BLaER1 (cell line): Measurements from ENCODE around the gene IRAG1.
"Not testable (repeated sequence)": the region's sequence is repeated elsewhere in the genome, so short reads cannot be mapped to it uniquely, and the experiment has no call there.

Source experiments
- H3K27ac ChIP-seq: shearing (Covaris generic); formaldehyde crosslinking; 2 replicates; pipeline ENCODE4 v1.8.1; 2022
- H3K27me3 ChIP-seq: shearing (Covaris generic); formaldehyde crosslinking; 2 replicates; pipeline ENCODE4 v1.8.1; 2022
- H3K36me3 ChIP-seq: shearing (Covaris generic); formaldehyde crosslinking; 2 replicates; pipeline ENCODE4 v1.8.1; 2022
- H3K4me1 ChIP-seq: shearing (Covaris generic); formaldehyde crosslinking; 2 replicates; pipeline ENCODE4 v1.8.1; 2022
- H3K4me2 ChIP-seq: shearing (Covaris generic); formaldehyde crosslinking; 2 replicates; pipeline ENCODE4 v1.8.1; 2022
- H3K4me3 ChIP-seq: shearing (Covaris generic); formaldehyde crosslinking; 2 replicates; pipeline ENCODE4 v1.8.1; 2022
- H3K9ac ChIP-seq: shearing (Covaris generic); formaldehyde crosslinking; 2 replicates; pipeline ENCODE4 v1.8.1; 2022
- H3K9me3 ChIP-seq: shearing (Covaris generic); formaldehyde crosslinking; 2 replicates; pipeline ENCODE4 v1.8.1; 2022
- H4K20me1 ChIP-seq: shearing (Covaris generic); formaldehyde crosslinking; 2 replicates; pipeline ENCODE4 v1.8.1; 2022
- Cebpa-rat ChIP-seq: shearing (Covaris generic); IDR thresholded peaks from 2 replicates; pipeline ENCODE4 v1.8.1; 2022

IRAG1 gene

DNA sequence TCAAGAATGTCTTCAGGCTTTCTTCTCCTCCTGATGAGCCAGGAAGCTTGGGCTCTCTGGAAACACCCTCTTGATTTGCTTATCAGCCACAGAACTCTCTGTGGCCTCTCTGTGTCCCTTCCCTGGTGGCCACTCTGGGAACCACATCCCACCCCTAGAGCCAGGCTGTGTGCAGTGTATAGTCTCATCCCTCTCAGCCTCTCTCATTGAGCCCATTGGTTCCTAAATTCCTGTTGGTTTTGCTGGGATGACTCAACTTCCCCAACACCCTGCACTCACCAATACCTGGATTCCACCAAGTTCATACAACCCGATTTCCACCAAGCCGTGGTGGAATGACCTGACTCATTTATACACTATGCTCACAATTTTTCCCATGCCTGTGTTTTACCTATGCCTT, 5.2 kb downstream of the IRAG1 start:
- no peaks in the 10 kb centered on the region for H3K9me3 ChIP-seq
- no peaks in the 10 kb centered on the region for H3K36me3 ChIP-seq
- H3K4me1 ChIP-seq, result peaks cover 7% of the 10 kb centered on the region; the same call in 1 of the 2 replicates
- H3K4me2 ChIP-seq, result no peak overlapping the region
- no peak overlapping the region for H3K9ac ChIP-seq
- no peaks in the 10 kb centered on the region for H3K27me3 ChIP-seq
- no peak overlapping the region for H3K27ac ChIP-seq
- H3K4me3 ChIP-seq, result no peak overlapping the region
- TF ChIP-seq Cebpa-rat, result no peak
- no peaks in the 10 kb centered on the region for H4K20me1 ChIP-seq

DNA sequence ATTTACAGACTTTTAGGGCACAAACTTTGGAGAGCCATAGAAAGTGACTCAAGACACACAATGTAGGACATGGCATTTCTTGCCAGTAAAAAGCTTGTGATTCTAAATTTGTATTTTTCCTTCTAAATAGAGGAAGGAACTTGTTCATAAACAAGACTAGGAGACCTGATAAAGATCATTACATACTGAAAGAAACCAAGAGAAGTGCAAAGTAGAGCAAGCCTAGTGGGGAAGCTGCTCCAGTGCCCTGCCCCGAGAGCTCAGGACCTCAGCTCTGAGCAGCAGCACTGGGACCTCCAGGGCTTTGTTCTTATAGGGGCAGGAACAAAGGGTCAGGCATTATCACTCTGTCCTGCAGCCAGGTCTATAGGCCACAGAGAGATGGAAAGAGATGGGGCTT, 7.2 kb downstream of the IRAG1 start:
- H3K9ac ChIP-seq, result no peak overlapping the region
- no peak overlapping the region for H3K4me2 ChIP-seq
- no peaks in the 10 kb centered on the region for H4K20me1 ChIP-seq
- peaks cover 7% of the 10 kb centered on the region; the same call in 1 of the 2 replicates for H3K4me1 ChIP-seq
- H3K4me3 ChIP-seq, result no peak overlapping the region
- no peak overlapping the region for H3K27ac ChIP-seq
- H3K9me3 ChIP-seq, result no peaks in the 10 kb centered on the region
- H3K27me3 ChIP-seq, result no peaks in the 10 kb centered on the region
- H3K36me3 ChIP-seq, result no peaks in the 10 kb centered on the region
- TF ChIP-seq Cebpa-rat, result no peak

DNA sequence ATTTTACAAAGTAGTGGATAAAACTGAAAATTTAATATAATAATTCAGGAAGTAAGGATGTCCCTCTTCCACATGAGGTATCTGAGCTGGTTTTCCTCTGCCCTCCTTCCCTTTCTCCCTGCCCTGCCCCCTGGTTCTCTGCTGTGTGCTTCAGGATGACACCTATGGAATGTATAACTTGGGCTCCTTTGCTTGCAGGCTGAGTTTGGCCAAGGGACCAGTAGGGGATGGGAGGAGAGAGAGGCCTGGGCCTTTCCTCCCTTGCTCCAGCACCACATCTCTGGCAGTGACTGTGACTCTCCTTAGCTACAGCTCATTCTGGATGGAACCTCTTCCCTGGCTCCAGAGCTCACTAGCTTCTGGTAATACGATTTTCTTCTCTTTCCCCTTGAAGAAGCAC, 10.1 kb downstream of the IRAG1 start:
- Histone ChIP-seq H3K36me3 (no peaks in the 10 kb centered on the region), H3K27me3 (no peaks in the 10 kb centered on the region), H3K4me3 (no peak overlapping the region), H3K4me2 (no peak overlapping the region), H3K9me3 (no peaks in the 10 kb centered on the region), H3K27ac (no peak overlapping the region), H3K4me1 (peaks cover 7% of the 10 kb centered on the region; the same call in 1 of the 2 replicates), H4K20me1 (no peaks in the 10 kb centered on the region), H3K9ac (no peak overlapping the region)
- no peak for TF ChIP-seq Cebpa-rat

DNA sequence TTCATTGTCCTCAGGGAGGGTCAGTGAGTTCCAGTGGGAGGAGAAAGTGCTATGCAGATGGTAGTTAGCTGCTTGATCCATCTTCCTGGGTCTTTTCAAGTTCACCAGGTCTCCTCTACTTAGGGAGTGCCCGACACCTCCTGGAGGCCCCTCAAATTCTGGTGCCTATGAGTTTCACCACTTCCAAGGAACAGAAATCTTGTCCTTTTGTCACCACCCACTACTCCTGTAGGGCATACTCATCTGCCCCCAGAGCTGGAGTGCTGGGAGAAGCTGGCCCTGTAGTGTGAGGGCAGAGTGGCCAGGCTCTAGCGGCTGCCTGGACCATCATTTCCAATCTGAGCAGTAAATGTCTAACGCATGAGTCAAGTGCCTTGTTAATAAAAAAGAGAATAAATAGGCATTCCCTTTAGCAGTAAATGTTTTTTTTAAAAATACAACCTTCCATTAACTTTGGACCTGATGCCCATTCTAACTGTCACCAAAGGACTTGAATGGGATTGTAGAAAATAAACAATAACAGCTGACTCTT, 12.5 kb downstream of the IRAG1 start:
- no peak for TF ChIP-seq Cebpa-rat

DNA sequence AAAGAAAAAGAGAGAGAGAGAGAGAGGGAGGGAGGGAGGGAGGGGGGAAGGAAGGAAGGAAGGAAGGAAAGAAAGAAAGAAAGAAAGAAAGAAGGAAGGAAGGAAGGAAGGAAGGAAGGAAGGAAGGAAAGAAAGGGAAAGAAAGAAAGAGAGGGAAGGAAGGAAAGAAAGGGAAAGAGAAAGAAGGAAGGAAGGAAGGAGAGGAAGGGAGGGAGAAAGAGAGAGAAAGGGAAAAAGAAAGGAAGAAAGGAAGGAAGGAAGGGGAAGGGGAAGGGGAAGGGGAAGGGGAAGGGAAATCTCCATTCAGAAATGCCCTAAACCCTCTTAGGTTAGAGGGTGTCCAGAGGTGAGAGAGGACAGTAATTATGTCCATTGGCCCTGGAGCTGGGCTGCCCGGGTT, 13.3 kb downstream of the IRAG1 start:
- not testable (repeated sequence) for H3K4me3 ChIP-seq, H3K4me2 ChIP-seq, H3K36me3 ChIP-seq, H3K27ac ChIP-seq, H4K20me1 ChIP-seq, H3K9me3 ChIP-seq, H3K27me3 ChIP-seq, H3K9ac ChIP-seq, H3K4me1 ChIP-seq

More for the DNA sequence above, 12.5 kb downstream of the IRAG1 start:
- Histone ChIP-seq H3K9ac (no peak overlapping the region), H3K4me1 (no peaks in the 10 kb centered on the region), H3K27ac (no peak overlapping the region), H3K4me2 (no peak overlapping the region), H3K36me3 (no peaks in the 10 kb centered on the region), H4K20me1 (no peaks in the 10 kb centered on the region), H3K27me3 (no peaks in the 10 kb centered on the region), H3K4me3 (no peak overlapping the region), H3K9me3 (no peaks in the 10 kb centered on the region)

DNA sequence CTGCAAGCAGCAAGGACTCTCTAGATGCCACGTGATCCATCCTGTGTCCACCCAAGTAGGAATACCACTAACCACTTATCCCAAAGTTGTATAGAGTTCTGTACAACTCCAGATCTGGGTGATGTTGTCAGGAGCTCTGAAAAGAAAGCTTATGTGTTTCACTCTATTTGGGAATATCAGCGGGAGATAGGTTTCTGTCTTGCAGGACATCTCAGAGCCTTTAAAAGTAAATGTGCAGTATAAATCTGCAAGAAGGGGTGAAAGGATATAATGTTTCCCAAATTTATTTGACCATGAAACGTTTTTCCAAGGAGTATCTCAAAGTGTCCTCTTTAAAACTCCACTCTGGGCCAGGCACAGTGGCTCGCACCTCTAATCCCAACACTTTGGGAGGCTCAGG, 13.9 kb downstream of the IRAG1 start:
- Histone ChIP-seq H3K9ac (no peak overlapping the region), H3K27me3 (no peaks in the 10 kb centered on the region), H3K4me2 (no peak overlapping the region), H3K9me3 (no peaks in the 10 kb centered on the region), H3K36me3 (no peaks in the 10 kb centered on the region), H3K4me3 (no peak overlapping the region), H4K20me1 (no peaks in the 10 kb centered on the region), H3K4me1 (peaks cover 7% of the 10 kb centered on the region), H3K27ac (no peak overlapping the region)
- no peak for TF ChIP-seq Cebpa-rat

DNA sequence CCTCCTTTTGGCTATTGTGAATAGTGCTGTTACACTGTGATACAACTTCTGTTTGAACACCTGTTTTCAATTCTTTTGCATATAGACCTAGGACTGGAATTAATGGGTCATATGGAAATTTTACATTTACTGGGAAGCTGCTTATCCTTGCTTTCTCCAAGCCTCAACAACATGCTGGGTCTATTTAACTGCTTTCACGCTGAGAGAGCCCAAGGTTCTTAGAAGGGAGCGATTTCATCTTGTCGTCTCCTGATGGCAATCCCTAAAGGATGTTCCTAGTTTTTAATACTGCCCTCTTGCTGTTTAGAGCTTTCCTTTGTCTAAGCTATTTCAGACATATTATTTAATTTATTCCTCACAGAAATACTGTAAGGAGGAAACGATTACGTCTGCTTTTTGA, 15.5 kb downstream of the IRAG1 start:
- no peak for TF ChIP-seq Cebpa-rat
- Histone ChIP-seq H3K9me3 (no peaks in the 10 kb centered on the region), H3K4me3 (no peak overlapping the region), H3K36me3 (no peaks in the 10 kb centered on the region), H3K9ac (no peak overlapping the region), H3K4me1 (peaks cover 8% of the 10 kb centered on the region), H4K20me1 (no peaks in the 10 kb centered on the region), H3K27ac (no peak overlapping the region), H3K27me3 (no peaks in the 10 kb centered on the region), H3K4me2 (no peak overlapping the region)

DNA sequence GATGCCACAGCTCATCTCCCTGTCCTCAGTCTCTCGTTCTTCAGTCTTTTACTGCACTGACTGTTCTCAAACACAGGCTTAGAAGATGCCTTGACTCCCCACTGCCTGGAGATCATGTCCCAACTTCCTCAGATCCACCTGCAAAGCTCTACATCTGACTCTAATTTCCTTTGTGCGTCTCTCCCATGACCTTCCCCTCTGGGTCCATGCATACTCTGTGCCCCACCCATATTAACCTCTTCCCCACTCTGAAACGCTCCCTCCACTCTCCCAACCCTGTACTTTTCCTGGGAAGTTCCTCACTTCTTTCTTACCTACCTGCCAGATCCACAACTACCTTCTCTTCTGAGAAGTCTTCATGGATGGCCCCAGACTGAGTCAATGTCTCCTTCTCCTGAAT, 16.6 kb downstream of the IRAG1 start:
- TF ChIP-seq Cebpa-rat, result no peak
- no peak overlapping the region for H3K27ac ChIP-seq
- peaks cover 8% of the 10 kb centered on the region for H3K4me1 ChIP-seq
- H3K4me3 ChIP-seq, result no peak overlapping the region
- no peaks in the 10 kb centered on the region for H4K20me1 ChIP-seq
- no peaks in the 10 kb centered on the region for H3K36me3 ChIP-seq
- H3K27me3 ChIP-seq, result no peaks in the 10 kb centered on the region
- H3K4me2 ChIP-seq, result no peak overlapping the region
- H3K9me3 ChIP-seq, result no peaks in the 10 kb centered on the region
- H3K9ac ChIP-seq, result no peak overlapping the region

DNA sequence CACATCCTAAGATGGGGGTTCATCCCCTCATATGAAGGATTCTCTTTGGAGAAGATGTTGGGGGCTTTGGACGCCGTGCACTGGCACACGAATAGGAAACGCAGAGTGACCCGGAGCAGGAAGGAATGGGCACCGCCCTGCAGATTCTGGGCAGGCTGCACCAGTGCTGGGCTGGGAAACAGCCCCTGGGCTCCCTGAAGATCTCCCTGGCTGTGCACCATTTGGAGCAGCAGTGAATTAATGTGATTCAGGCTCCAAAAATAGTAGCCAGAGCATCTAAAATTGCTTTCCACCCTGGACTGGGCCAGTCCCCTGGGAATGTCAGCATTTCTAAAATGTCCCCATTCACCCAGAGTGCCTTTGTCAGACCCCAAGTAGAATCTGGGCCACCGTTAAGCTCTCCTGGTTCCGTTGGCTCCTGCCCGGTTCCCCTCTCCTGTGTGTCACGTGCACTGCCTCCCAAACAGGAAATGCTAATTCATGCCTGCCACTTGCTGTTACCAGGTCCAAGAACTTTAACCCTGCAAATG, 18.6 kb downstream of the IRAG1 start:
- Histone ChIP-seq H3K4me3 (no peak overlapping the region), H3K4me2 (0 out of 2 replicates have a peak overlapping the region, but pooled peaks have one; percentile 9), H3K9me3 (no peaks in the 10 kb centered on the region), H3K4me1 (peaks cover 8% of the 10 kb centered on the region), H3K36me3 (no peaks in the 10 kb centered on the region), H3K27me3 (no peaks in the 10 kb centered on the region), H3K27ac (no peak overlapping the region), H4K20me1 (no peaks in the 10 kb centered on the region), H3K9ac (no peak overlapping the region)
- TF ChIP-seq Cebpa-rat, result no peak

DNA sequence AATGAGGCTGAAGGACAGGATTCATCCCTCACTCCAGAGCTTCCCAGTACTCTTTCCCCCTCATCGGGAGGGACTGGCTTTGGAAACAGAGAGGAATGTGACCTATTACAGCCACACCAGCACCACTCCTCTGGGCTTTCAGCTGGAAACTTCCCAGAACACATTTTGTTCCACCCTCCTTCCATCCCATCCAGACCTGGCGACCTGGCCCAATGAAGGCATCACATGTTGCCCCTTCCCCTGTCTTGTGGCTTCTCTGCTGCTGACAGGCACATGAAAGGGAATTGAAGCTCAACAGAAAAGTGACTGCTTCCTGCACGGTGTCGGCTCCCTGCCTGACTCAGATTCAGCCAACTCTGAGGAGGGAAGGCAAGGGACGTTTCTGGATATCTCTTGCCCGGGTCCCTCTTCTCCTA, 19.1 kb downstream of the IRAG1 start:
- no peak for TF ChIP-seq Cebpa-rat
- Histone ChIP-seq H3K4me2 (0 out of 2 replicates have a peak overlapping the region, but pooled peaks have one; percentile 9), H3K27me3 (no peaks in the 10 kb centered on the region)

More for the DNA sequence above, 19.1 kb downstream of the IRAG1 start:
- Histone ChIP-seq H3K36me3 (no peaks in the 10 kb centered on the region), H4K20me1 (no peaks in the 10 kb centered on the region), H3K9me3 (no peaks in the 10 kb centered on the region), H3K4me3 (no peak overlapping the region), H3K9ac (no peak overlapping the region), H3K4me1 (peaks cover 12% of the 10 kb centered on the region), H3K27ac (no peak overlapping the region)
